ENCODE results near the gene CARTPT. TPM values are rescaled to one million over a fixed set of nuclear protein-coding genes. Genes with fewer than 3 reads are reported as not detected.

Gene CARTPT
- total RNA-seq: 0.60 and 3.3 TPM in 2 replicates
- polyA plus RNA-seq: 0.57 TPM in 1 of 2 replicates, not detected in the other

DNA sequence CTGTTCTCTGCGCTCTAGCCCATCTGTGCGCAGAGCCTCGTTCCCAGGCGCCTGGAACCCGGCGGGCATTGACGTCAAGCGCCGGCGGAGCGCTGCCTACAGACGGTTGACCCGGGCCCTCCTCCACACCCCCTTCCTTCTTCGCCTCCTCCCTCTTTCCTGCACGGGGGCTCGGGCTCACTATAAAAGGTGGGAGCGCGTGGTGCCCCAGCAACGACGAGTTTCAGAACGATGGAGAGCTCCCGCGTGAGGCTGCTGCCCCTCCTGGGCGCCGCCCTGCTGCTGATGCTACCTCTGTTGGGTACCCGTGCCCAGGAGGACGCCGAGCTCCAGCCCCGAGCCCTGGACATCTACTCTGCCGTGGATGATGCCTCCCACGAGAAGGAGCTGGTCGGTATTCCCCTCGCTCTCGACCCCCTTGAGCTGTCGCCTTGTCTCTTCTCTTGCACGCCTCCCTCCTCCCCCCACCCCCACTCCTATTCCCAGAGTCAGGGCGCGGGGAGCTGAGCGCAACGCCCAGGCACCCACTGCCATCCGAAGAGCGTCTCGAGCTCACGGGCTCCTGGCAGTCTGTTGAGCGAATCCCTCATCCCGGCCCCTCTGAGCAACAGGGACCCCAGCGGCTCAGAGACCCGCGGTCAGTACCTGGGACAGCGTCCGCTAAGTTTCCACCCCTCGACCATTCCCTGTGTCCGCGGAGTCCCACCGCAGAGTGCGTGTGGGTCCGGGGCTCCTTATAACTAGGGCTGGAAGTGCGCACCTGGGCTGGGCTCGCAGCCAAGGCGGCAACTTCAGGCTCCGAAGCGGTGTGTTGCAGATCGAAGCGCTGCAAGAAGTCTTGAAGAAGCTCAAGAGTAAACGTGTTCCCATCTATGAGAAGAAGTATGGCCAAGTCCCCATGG lies at the start of gene CARTPT:
Gene CARTPT (plus strand): TSS at position 213 of the 902 bp plus-strand sequence. CDS start 19 bp downstream, at position 232.
- H3K9me3 ChIP-seq (ENCODE audit: low read depth): no peaks in the 10 kb centered on the region
- no peak within 1 kb of the TSS for H2AFZ ChIP-seq
- no peaks in the 10 kb centered on the region for H3K9me2 ChIP-seq (replicated peaks; ENCODE audit: insufficient read depth)
- H4K20me1 ChIP-seq (ENCODE audit: insufficient read depth, poor library complexity, severe bottlenecking): no peaks in the 10 kb centered on the region
- no peaks in the 10 kb centered on the region for H3K79me2 ChIP-seq
- TF ChIP-seq EZH2phosphoT487 (IDR thresholded peaks at IDR 0.05; ENCODE audit: low read depth, severe bottlenecking, unreplicated experiment) (no peak), EZH2 (IDR thresholded peaks at IDR 0.05; ENCODE audit: borderline replicate concordance) (no peak)
- TF ChIP-seq, protein P1, sequence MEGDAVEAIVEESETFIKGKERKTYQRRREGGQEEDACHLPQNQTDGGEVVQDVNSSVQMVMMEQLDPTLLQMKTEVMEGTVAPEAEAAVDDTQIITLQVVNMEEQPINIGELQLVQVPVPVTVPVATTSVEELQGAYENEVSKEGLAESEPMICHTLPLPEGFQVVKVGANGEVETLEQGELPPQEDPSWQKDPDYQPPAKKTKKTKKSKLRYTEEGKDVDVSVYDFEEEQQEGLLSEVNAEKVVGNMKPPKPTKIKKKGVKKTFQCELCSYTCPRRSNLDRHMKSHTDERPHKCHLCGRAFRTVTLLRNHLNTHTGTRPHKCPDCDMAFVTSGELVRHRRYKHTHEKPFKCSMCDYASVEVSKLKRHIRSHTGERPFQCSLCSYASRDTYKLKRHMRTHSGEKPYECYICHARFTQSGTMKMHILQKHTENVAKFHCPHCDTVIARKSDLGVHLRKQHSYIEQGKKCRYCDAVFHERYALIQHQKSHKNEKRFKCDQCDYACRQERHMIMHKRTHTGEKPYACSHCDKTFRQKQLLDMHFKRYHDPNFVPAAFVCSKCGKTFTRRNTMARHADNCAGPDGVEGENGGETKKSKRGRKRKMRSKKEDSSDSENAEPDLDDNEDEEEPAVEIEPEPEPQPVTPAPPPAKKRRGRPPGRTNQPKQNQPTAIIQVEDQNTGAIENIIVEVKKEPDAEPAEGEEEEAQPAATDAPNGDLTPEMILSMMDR (IDR thresholded peaks at IDR 0.05; ENCODE audit: poor library complexity): no peak
- 15% methylated on average over 65 of the region's 65 CpGs for WGBS (ENCODE audit: low lambda C conversion rate, missing lambda C conversion rate)
- no peak within 1 kb of the TSS for H3K4me2 ChIP-seq
- no peaks in the 10 kb centered on the region for H3K36me3 ChIP-seq (replicated peaks; ENCODE audit: insufficient read depth, low read depth)
- H3K4me1 ChIP-seq (ENCODE audit: insufficient read depth): no peaks in the 10 kb centered on the region
- no peak within 1 kb of the TSS for H3K27ac ChIP-seq
- H3K4me3 ChIP-seq: no peak within 1 kb of the TSS
- peak; percentile 61 for DNase-seq (ENCODE audit: low spot score)
- H3K27me3 ChIP-seq: peaks cover 78% of the 10 kb centered on the region

DNA sequence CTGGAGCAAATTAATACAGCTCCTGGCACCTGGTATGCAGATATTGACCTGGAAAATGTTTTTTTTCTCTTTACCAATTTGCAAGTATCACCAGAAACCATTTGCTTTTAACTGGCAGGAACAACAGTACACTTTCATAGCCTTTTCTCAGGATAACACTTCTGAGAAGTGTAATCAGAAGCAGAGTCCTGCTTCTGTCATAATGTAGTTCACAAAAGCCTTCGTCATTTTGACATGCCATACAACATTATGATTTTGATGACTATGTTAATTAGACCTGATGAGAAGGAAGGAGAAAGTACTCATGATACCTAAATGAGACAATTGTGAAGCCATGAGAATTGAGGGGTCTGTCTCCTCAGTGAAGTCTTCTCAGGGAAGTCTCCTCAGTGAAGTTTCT lies 41.1 kb upstream of the CARTPT start:
- Histone ChIP-seq H3K79me2 (no peaks in the 10 kb centered on the region), H3K27ac (no peak overlapping the region), H3K4me2 (no peak overlapping the region), H3K9me2 (replicated peaks; ENCODE audit: insufficient read depth) (no peaks in the 10 kb centered on the region), H3K27me3 (no peaks in the 10 kb centered on the region), H3K4me3 (no peak overlapping the region), H2AFZ (no peak overlapping the region), H4K20me1 (ENCODE audit: insufficient read depth, poor library complexity, severe bottlenecking) (no peaks in the 10 kb centered on the region), H3K36me3 (replicated peaks; ENCODE audit: insufficient read depth, low read depth) (no peaks in the 10 kb centered on the region), H3K9me3 (ENCODE audit: low read depth) (no peaks in the 10 kb centered on the region), H3K4me1 (ENCODE audit: insufficient read depth) (no peaks in the 10 kb centered on the region)
- 84% methylated on average over 1 of the region's 1 CpG for WGBS (ENCODE audit: low lambda C conversion rate, missing lambda C conversion rate)
- DNase-seq (ENCODE audit: low spot score): no peak
- TF ChIP-seq EZH2 (IDR thresholded peaks at IDR 0.05; ENCODE audit: borderline replicate concordance) (no peak), EZH2phosphoT487 (IDR thresholded peaks at IDR 0.05; ENCODE audit: low read depth, severe bottlenecking, unreplicated experiment) (no peak)
- TF ChIP-seq, protein P1 (IDR thresholded peaks at IDR 0.05; ENCODE audit: poor library complexity): no peak

DNA sequence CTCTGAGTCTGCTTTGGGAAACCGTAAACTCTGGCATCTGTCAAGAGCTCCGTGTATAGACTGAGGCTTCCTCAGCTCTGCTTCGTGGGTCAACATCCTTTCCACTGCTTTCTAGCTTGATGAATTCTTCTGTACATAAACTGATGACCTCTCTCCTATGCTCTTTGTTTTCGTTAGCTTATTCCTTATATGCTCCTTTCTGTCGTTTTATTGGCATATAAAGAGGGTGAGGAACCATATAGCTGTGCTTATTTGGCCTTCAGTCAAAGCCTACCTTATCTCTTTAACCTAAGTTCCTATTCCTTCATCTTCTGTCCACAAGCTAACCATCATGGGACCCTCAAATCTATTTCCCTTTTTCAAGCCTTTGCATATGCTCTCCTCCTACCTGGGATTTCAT lies 39.4 kb upstream of the CARTPT start:
- Histone ChIP-seq H3K36me3 (replicated peaks; ENCODE audit: insufficient read depth, low read depth) (no peaks in the 10 kb centered on the region), H3K27ac (no peak overlapping the region), H4K20me1 (ENCODE audit: insufficient read depth, poor library complexity, severe bottlenecking) (no peaks in the 10 kb centered on the region), H3K27me3 (no peaks in the 10 kb centered on the region), H3K79me2 (no peaks in the 10 kb centered on the region), H3K4me3 (no peak overlapping the region), H3K4me1 (ENCODE audit: insufficient read depth) (no peaks in the 10 kb centered on the region), H3K4me2 (no peak overlapping the region), H3K9me3 (ENCODE audit: low read depth) (no peaks in the 10 kb centered on the region), H3K9me2 (replicated peaks; ENCODE audit: insufficient read depth) (no peaks in the 10 kb centered on the region), H2AFZ (no peak overlapping the region)
- TF ChIP-seq EZH2phosphoT487 (IDR thresholded peaks at IDR 0.05; ENCODE audit: low read depth, severe bottlenecking, unreplicated experiment): no peak
- no peak for DNase-seq (ENCODE audit: low spot score)
- 81% methylated on average over 5 of the region's 5 CpGs for WGBS (ENCODE audit: low lambda C conversion rate, missing lambda C conversion rate)

DNA sequence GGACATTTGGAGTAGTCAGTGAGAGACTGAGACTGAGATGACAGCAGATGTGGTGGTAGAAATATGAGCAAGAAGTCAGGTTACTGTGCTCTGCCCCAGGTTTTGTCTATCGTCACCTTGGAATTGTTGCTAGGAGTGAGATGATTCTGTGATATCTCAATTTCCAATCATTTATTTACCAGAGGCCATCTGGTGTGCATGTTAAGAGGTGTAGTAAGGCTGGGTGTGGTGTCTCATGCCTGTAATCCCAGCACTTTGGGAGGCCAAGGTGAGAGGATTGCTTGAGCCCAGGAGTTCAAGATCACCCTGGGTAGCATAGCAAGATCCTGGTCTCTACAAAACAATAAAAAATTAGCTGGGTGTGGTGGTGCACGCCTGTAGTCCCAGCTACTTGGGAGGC lies 38.6 kb upstream of the CARTPT start:
- Histone ChIP-seq H3K27me3 (no peaks in the 10 kb centered on the region), H3K9me2 (replicated peaks; ENCODE audit: insufficient read depth) (no peaks in the 10 kb centered on the region), H3K36me3 (replicated peaks; ENCODE audit: insufficient read depth, low read depth) (no peaks in the 10 kb centered on the region), H3K4me2 (no peak overlapping the region), H4K20me1 (ENCODE audit: insufficient read depth, poor library complexity, severe bottlenecking) (no peaks in the 10 kb centered on the region), H3K4me3 (no peak overlapping the region), H3K4me1 (ENCODE audit: insufficient read depth) (no peaks in the 10 kb centered on the region), H3K27ac (no peak overlapping the region), H2AFZ (no peak overlapping the region), H3K9me3 (ENCODE audit: low read depth) (no peaks in the 10 kb centered on the region), H3K79me2 (no peaks in the 10 kb centered on the region)
- WGBS (ENCODE audit: low lambda C conversion rate, missing lambda C conversion rate): 90% methylated on average over 2 of the region's 2 CpGs
- TF ChIP-seq EZH2phosphoT487 (IDR thresholded peaks at IDR 0.05; ENCODE audit: low read depth, severe bottlenecking, unreplicated experiment) (no peak), EZH2 (IDR thresholded peaks at IDR 0.05; ENCODE audit: borderline replicate concordance) (no peak)
- TF ChIP-seq, protein P1 (IDR thresholded peaks at IDR 0.05; ENCODE audit: poor library complexity): no peak
- no peak for DNase-seq (ENCODE audit: low spot score)

Data from hepatocyte (in vitro differentiated cells).